K562 (cell line): ENCODE data around the gene SCARB2. TPM values are rescaled to one million over a fixed set of nuclear protein-coding genes. Genes with fewer than 3 reads are reported as not detected.
A peak's percentile ranks its signal among the peaks of the same experiment; 100 is the strongest.

Experiments
- ATAC-seq: fragments of 200-7000 bp; cut with Tn5 transposase; 3 replicates; pipeline ENCODE4 v1.9.1; 2020; ENCODE audit warnings: moderate library complexity
- BruUV-seq: library from RNA; stranded (reverse); fragments of 400-500 nt; replicated peaks from 2 replicates; lab custom pipeline; 2021; lab: Mats Ljungman, UMichigan
- CTCF ChIA-PET: fragments of 300-600 bp; formaldehyde crosslinking; extraction: SDS; loops from one replicate; lab custom pipeline; 2021; ENCODE audit warnings: low intra/inter-chr PET ratio; lab: Yijun Ruan, JAX
- POLR2A ChIA-PET: fragments of 300-600, 350-650 bp; sonication (Branson Sonifier 250); formaldehyde crosslinking; extraction: SDS; loops from one replicate; lab custom pipeline; 2021; ENCODE audit warnings: antibody characterized with exemption, inconsistent platforms; lab: Yijun Ruan, JAX
- DNase-seq, 4 experiments: peaks; one replicate each; pipeline versions ENCODE4 v3.0.0 to v3.0.0-alpha.2; 2011 to 2018; ENCODE audit warnings: low spot score in 3 of 4, mixed read lengths in 3 of 4; ENCODE audit errors: extremely low read depth in 1 of 4
- FAIRE-seq: peaks from 2 replicates; lab custom pipeline; 2011; peaks lifted over from hg19 to GRCh38; lab: Jason Lieb, UNC
- H2AFZ ChIP-seq: 2 replicates; pipeline ENCODE4 v1.6.0; 2011; ENCODE audit warnings: low read depth, low read length, control low read depth, inconsistent platforms
- H3K27ac ChIP-seq: fragments of 200-600 bp; 3 replicates; pipeline ENCODE4 v1.8.0; 2011; ENCODE audit warnings: low read depth, mild to moderate bottlenecking, control low read depth, inconsistent platforms, low read length, moderate library complexity, mixed read lengths; ENCODE audit errors: extremely low read depth
- H3K27me3 ChIP-seq, 2 experiments: fragments of 300-600 bp in 1 of 2; 2 replicates in 1 of 2; 3 replicates in 1 of 2; pipeline versions ENCODE4 v1.6.0 to v1.8.0; 2011; ENCODE audit warnings: inconsistent platforms in 2 of 2, low read length in 2 of 2, mild to moderate bottlenecking in 1 of 2, mixed read lengths in 1 of 2, moderate library complexity in 1 of 2; ENCODE audit not compliant: control insufficient read depth in 2 of 2, insufficient read depth in 2 of 2
- H3K36me3 ChIP-seq: fragments of 300-600 bp; 3 replicates; pipeline ENCODE4 v1.8.0; 2011; ENCODE audit warnings: mild to moderate bottlenecking, low read length, inconsistent platforms; ENCODE audit not compliant: control insufficient read depth, insufficient read depth
- H3K4me1 ChIP-seq, 2 experiments: fragments of 200-600 bp in 1 of 2; replicated peaks in 1 of 2; 2 replicates in 1 of 2; 3 replicates in 1 of 2; pipeline versions ENCODE4 v1.5.1 to v1.8.0; 2011; ENCODE audit warnings: inconsistent platforms in 2 of 2, low read length in 2 of 2, mild to moderate bottlenecking in 1 of 2, mixed read lengths in 1 of 2, moderate library complexity in 1 of 2; ENCODE audit not compliant: control insufficient read depth in 2 of 2, insufficient read depth in 2 of 2
- H3K4me2 ChIP-seq: 2 replicates; pipeline ENCODE4 v1.6.1; 2011; ENCODE audit warnings: low read length, control low read depth, inconsistent platforms, mixed read lengths; ENCODE audit not compliant: insufficient read depth
- H3K4me3 ChIP-seq: fragments of 200-600 bp; sonication (generic), shearing (Covaris generic); 2 replicates; pipeline ENCODE4 v1.5.1; 2016; ENCODE audit warnings: control low read depth, inconsistent platforms
- H3K79me2 ChIP-seq: fragments of 200-600 bp; 3 replicates; pipeline ENCODE4 v1.8.0; 2011; ENCODE audit warnings: low read length, inconsistent platforms; ENCODE audit not compliant: control insufficient read depth, insufficient read depth
- H3K9ac ChIP-seq, 2 experiments: 2 replicates each; pipeline versions ENCODE4 v1.6.0 to v1.6.1; 2011; ENCODE audit warnings: low read depth in 2 of 2, low read length in 2 of 2, control low read depth in 1 of 2, inconsistent platforms in 1 of 2, mild to moderate bottlenecking in 1 of 2, mixed read lengths in 1 of 2; ENCODE audit not compliant: insufficient read depth in 1 of 2
- H3K9me1 ChIP-seq: one replicate; pipeline ENCODE4 v1.6.0; 2011; ENCODE audit warnings: inconsistent platforms, mild to moderate bottlenecking, low read length, moderate library complexity; ENCODE audit not compliant: control insufficient read depth, insufficient read depth
- H3K9me3 ChIP-seq: replicated peaks from 2 replicates; pipeline ENCODE4 v1.5.1; 2011; ENCODE audit warnings: low read depth, low read length, inconsistent platforms; ENCODE audit not compliant: control insufficient read depth, insufficient read depth
- H4K20me1 ChIP-seq: replicated peaks from 2 replicates; pipeline ENCODE4 v1.6.1; 2011; ENCODE audit warnings: low read length, inconsistent platforms, mixed read lengths; ENCODE audit not compliant: control insufficient read depth, insufficient read depth
- BMI1 ChIP-seq: fragments of 150-350 bp; IDR thresholded peaks from 2 replicates; pipeline ENCODE4 v1.6.1; 2014; ENCODE audit warnings: low read length
- CEBPB ChIP-seq: fragments of 450-650 bp; IDR thresholded peaks from 2 replicates; pipeline ENCODE4 v1.6.1; 2016; ENCODE audit warnings: missing genetic modification characterization, missing compliant biosample characterization
- CEBPG ChIP-seq, 3 experiments: fragments of 200-800 bp in 1 of 3; sonication (Bioruptor generic) in 1 of 3; sonication (generic) in 1 of 3; formaldehyde crosslinking in 1 of 3; IDR thresholded peaks in 2 of 3; conservative IDR thresholded peaks in 1 of 3; 2 replicates each; pipeline versions ENCODE4 v1.6.1 to v1.8.0; 2016 to 2022; ENCODE audit warnings: missing compliant biosample characterization in 2 of 3, missing genetic modification characterization in 2 of 3, mild to moderate bottlenecking in 1 of 3, missing genetic modification reagents in 1 of 3
- MCM3 ChIP-seq: fragments of 450-650 bp; IDR thresholded peaks from 2 replicates; pipeline ENCODE4 v1.6.1; 2016
- NFE2 ChIP-seq: IDR thresholded peaks from 2 replicates; pipeline ENCODE4 v1.6.1; 2014; ENCODE audit warnings: antibody characterized with exemption, low read depth
- RBM22 ChIP-seq: fragments of 200-400 bp; formaldehyde crosslinking; IDR thresholded peaks from 2 replicates; pipeline ENCODE4 v1.6.1; 2018; ENCODE audit warnings: low read length, low read depth; ENCODE audit not compliant: poor library complexity, severe bottlenecking
- RFX5 ChIP-seq: IDR thresholded peaks from 2 replicates; pipeline ENCODE4 v1.6.1; 2011; ENCODE audit warnings: low read depth, mild to moderate bottlenecking, improper control_type of control experiment, low read length
- ZNF696 ChIP-seq: fragments of 250-450 bp; sonication (Bioruptor Pico); conservative IDR thresholded peaks from 2 replicates; pipeline ENCODE4 v1.4.0; 2020; ENCODE audit warnings: mild to moderate bottlenecking, moderate library complexity
- WGBS: fragments of 100-300 bp; shearing (Covaris generic); methylation state at CpG from one replicate; pipeline ENCODE4 v1.1.6; 2016; ENCODE audit warnings: low coverage, mixed read lengths; ENCODE audit not compliant: insufficient coverage; ENCODE audit errors: missing lambda C conversion rate; 5-methylcytosine and 5-hydroxymethylcytosine counted together
- in situ Hi-C: fragments of 300-500 bp; cut with MboI; formaldehyde crosslinking; loops from 4 replicates; pipeline ENCODE4 v1.15.0; 2018; ENCODE audit warnings: inconsistent platforms, mixed read lengths
- intact Hi-C: fragments of 100-400 bp; cut with micrococcal nuclease; formaldehyde crosslinking; loops from 2 replicates; pipeline ENCODE4 v1.14.2; 2022
- polyA plus RNA-seq, 8 experiments: library from polyadenylated mRNA; depleted of rRNA in 4 of 8; stranded (reverse) in 5 of 8; unstranded in 3 of 8; fragments of >200 nt; fragmentation: Nextera tagmentation in 2 of 8; fragmentation: Illumina TruSeq in 1 of 8; extraction: Ambion mirVana in 2 of 8; extraction: Trizol in 1 of 8; gene quantifications; 2 replicates each; pipeline versions ENCODE4 v1.2.1 to v1.2.3, GENCODE V29; 2011 to 2014; ENCODE audit warnings: inconsistent platforms in 1 of 8, missing spikeins in 1 of 8
- total RNA-seq, 7 experiments: library from RNA; depleted of rRNA in 6 of 7; stranded (reverse); fragments of >200 nt in 6 of 7; fragmentation: Illumina TruSeq in 2 of 7; extraction: Trizol in 2 of 7; gene quantifications; 2 replicates each; pipeline versions ENCODE4 v1.2.1 to v1.2.3, GENCODE V29; 2011 to 2021; ENCODE audit warnings: low replicate concordance in 1 of 7

Gene SCARB2
- total and polyA plus RNA-seq, 9 of the 15 experiments (the other 6 are each of a cell fraction or from before 2014, with no cell fraction given): 6.1 to 25.8 (median 17.8) TPM

DNA sequence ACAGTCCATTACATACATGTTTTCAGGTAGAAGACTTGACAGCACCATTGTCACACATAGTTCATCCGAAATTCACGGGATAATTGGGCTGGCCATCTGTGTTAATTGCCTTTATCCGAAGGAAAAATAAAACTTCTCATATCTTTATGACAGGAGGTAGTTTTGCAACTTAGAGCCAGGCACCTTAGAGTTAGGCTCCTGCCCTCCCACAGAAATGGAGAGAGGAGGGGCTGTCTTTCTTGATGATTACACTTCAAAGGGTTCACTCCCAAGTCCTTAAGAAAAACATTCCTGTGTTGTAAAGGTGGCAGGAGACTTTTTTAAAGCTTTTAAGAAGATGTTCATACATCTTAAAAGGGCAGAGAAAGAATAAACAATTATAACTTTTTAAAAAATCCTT lies 10.5 kb upstream of the SCARB2 start:
- peaks cover 1% of the 10 kb centered on the region for H3K36me3 ChIP-seq
- no peaks in the 10 kb centered on the region for H3K4me1 ChIP-seq
- no peaks in the 10 kb centered on the region; the same call in 1 of the 2 replicates for H3K9me3 ChIP-seq
- no peaks in the 10 kb centered on the region for H3K9me1 ChIP-seq
- no peak overlapping the region for H3K9ac ChIP-seq
- CTCF ChIA-PET: no interaction called here
- TF ChIP-seq RFX5 (no peak), MCM3 (no peak), NFE2 (no peak), ZNF696 (no peak)
- TF ChIP-seq, all 486 proteins: peak for 0
- intact Hi-C loops (no loop called here), in situ Hi-C loops (no loop called here)
- Histone ChIP-seq H3K79me2 (no peaks in the 10 kb centered on the region), H3K4me3 (no peak overlapping the region), H3K27ac (no peak overlapping the region), H4K20me1 (no peaks in the 10 kb centered on the region), H2AFZ (no peak overlapping the region), H3K4me2 (no peak overlapping the region), H3K27me3 (no peaks in the 10 kb centered on the region)
- no peak for FAIRE-seq
- BruUV-seq: no TSS peak
- POLR2A ChIA-PET: interaction anchor here (0.6 kb wide), 1 partner anchor 18 kb away, joined by 3 read pairs; no protein-coding TSS in a partner anchor
- ATAC-seq: no peak
- 40% methylated on average over 3 of the region's 3 CpGs for WGBS
- no peak for DNase-seq

DNA sequence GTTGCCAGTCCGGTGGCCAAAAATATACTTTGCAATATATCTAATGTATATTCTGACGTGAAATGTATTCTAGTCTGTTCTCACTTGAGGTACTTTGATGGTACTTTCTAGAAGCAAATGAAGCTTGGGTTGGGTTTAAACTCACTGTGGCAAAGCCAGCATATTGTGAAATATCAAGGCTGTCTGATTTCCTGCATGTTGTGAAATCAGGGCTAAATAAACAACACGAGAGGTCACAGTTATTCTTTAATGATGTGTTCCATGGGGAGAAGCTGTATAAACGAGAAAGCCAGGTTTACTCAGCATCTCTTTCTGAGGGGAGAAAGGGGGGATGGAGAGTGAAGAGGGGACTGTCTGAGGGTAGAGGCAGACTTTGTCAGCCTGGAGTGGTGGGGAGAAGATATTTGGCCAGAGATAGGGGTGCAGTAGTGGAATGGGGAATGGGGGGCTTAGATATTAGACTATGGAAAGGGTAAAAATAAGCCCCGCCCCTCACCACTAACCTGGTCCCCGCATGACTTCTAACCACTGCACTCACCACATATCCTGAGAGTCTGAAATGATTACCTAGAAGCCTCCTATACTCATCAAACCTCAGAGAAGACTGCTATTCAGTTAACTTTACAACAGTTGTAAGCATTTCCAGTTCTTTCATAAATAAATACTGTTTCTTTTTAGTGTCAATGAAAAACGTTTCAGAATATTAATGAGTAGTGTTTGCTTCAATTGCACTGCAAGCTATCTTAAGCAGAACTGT lies 5.9 kb upstream of the SCARB2 start:
- in situ Hi-C loops: no loop called here
- no peak overlapping the region for H3K4me2 ChIP-seq
- WGBS: 28% methylated on average over 7 of the region's 7 CpGs
- H3K9ac ChIP-seq: no peak overlapping the region
- H3K27ac ChIP-seq: no peak overlapping the region
- no peaks in the 10 kb centered on the region for H4K20me1 ChIP-seq
- H3K9me1 ChIP-seq: no peaks in the 10 kb centered on the region
- no peak overlapping the region for H3K4me3 ChIP-seq
- H3K27me3 ChIP-seq: no peaks in the 10 kb centered on the region
- DNase-seq: no peak
- no peaks in the 10 kb centered on the region for H3K79me2 ChIP-seq
- H3K36me3 ChIP-seq: no peaks in the 10 kb centered on the region
- BruUV-seq: no TSS peak
- TF ChIP-seq RBM22 (no peak), BMI1 (no peak), CEBPG (CRISPR knock-in tag; IDR thresholded peaks at IDR 0.05) (no peak), CEBPG (tag; conservative IDR thresholded peaks at IDR 0.05 in 1 of 2, IDR thresholded peaks at IDR 0.05 in 1 of 2) (peak; percentile 30 to 39; a peak in 3 of 4 replicates), CEBPB (tag) (peak; percentile 70)
- intact Hi-C loops: no loop called here
- ChIA-PET POLR2A (interaction anchor here (1.3 kb wide), 1 partner anchor 14 kb away, joined by 4 read pairs; no protein-coding TSS in a partner anchor), CTCF (no interaction called here)
- peaks cover under 1 to 10% of the 10 kb centered on the region in 2 experiments; a peak in 4 of 5 replicates for H3K4me1 ChIP-seq
- FAIRE-seq: no peak
- no peak overlapping the region for H2AFZ ChIP-seq
- no peaks in the 10 kb centered on the region for H3K9me3 ChIP-seq
- ATAC-seq: no peak
